ENCODE results near the gene PBX3.

DNA sequence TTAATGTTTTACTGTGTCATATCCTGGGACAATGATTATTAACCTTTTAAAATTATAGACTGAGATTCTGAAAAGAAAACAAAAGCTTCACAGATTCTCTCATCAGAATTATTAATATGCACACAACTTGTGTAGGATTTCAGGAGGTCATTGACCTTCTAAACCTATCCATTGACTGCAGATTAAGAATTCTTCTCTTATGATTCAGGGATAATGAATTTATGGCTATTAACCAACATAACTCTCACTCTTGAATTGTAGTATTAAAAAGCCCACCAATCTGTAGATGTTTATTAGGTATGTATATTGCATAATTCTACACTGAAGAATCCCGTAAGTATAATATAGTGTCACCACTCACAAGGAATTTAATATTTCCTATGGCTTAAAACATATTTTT lies 179.8 kb downstream of the PBX3 start:
- TF ChIP-seq MXI1 (IDR thresholded peaks at IDR 0.05; ENCODE audit: low read depth, low read length) (no peak), PREB (CRISPR knock-in tag; IDR thresholded peaks at IDR 0.05) (no peak), FOXK1 (CRISPR knock-in tag; IDR thresholded peaks at IDR 0.05; ENCODE audit: borderline replicate concordance) (no peak), ARNT (IDR thresholded peaks at IDR 0.05) (no peak), RFX5 (IDR thresholded peaks at IDR 0.05; ENCODE audit: low read depth, low read length) (no peak), SMAD2 (IDR thresholded peaks at IDR 0.05; ENCODE audit: low read depth, low read length) (no peak)
